GM18505 (cell line): ENCODE data around the gene EED.
A peak's percentile ranks its signal among the peaks of the same experiment; 100 is the strongest.

Experiments
- ATAC-seq: cut with Tn5 transposase; IDR thresholded peaks from one replicate; pipeline ENCODE4 v1.9.1; 2021; ENCODE audit not compliant: unreplicated experiment
- POLR2A ChIP-seq: IDR thresholded peaks from 4 replicates; pipeline ENCODE4 v1.6.1; 2011; ENCODE audit warnings: borderline replicate concordance; ENCODE audit not compliant: insufficient read depth, insufficient read length; ENCODE audit errors: extremely low read depth

Gene EED, protein sequence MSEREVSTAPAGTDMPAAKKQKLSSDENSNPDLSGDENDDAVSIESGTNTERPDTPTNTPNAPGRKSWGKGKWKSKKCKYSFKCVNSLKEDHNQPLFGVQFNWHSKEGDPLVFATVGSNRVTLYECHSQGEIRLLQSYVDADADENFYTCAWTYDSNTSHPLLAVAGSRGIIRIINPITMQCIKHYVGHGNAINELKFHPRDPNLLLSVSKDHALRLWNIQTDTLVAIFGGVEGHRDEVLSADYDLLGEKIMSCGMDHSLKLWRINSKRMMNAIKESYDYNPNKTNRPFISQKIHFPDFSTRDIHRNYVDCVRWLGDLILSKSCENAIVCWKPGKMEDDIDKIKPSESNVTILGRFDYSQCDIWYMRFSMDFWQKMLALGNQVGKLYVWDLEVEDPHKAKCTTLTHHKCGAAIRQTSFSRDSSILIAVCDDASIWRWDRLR

GRCh38 chr11:86244522-86245368 is at the start of gene EED:
Gene EED (plus strand): TSS chr11:86244753. CDS start chr11:86245230, 477 bp downstream.
- TF ChIP-seq POLR2A: peak; percentile 74
- ATAC-seq: peak; percentile 67

GRCh38 chr11:86194998-86195397 is 49.6 kb upstream of the EED start:
- TF ChIP-seq POLR2A: no peak
- ATAC-seq: no peak

DNA sequence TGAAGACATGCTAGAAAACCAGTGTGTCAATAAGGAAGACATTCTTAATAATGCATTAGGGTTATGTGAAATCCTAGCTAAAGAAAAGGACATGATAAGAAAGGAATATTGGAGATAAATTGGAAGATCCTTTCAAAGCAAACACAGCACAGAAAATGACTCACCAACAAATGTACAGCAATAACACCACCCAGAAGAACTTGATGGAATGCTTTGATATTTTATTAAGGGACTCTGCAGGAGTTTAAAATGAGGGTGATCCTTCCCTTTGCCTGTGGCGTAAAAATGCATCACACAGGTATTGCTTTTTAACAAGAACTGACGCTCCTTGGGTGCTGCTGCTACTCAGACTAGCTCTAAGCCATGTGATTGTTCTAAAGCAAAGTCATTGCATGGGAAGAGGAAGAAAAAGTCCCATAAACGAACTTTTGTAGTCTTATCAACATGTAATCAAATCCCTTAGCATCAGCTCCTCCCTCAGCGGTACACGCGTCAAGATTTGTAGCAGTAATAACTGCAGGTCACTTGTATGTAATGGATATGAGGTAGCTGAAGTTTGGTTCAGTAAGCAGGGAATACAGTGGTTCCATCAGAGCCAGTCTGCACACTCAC is 48.4 kb upstream of the EED start:
- no peak for TF ChIP-seq POLR2A
- ATAC-seq: no peak

DNA sequence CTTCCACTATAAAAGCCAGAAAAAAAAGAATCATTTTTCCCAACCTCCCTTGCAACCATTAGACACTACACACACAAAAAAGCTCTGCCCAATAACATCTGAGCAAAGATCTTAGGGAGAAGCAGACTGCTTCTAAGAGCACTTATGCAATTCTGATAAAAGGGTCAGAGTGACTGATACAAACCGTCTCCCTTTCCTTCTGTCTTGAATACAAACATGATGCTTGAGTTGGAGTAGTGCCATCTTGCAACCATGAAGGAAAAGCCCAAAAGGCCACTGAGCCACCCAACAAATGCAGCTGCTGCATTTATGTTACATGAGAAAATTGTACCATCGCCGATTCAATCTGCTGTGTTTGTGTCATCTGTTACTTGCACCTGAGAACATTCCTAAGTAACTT is 47.6 kb upstream of the EED start:
- ATAC-seq: no peak
- TF ChIP-seq POLR2A: no peak

GRCh38 chr11:86197448-86197847 is 47.1 kb upstream of the EED start:
- no peak for TF ChIP-seq POLR2A
- ATAC-seq: no peak

GRCh38 chr11:86198139-86198538 is 46.4 kb upstream of the EED start:
- no peak for TF ChIP-seq POLR2A
- no peak for ATAC-seq

GRCh38 chr11:86199354-86199753 is 45.2 kb upstream of the EED start:
- no peak for ATAC-seq
- TF ChIP-seq POLR2A: no peak

- ATAC-seq: no peak
- TF ChIP-seq POLR2A: no peak
These were observed 43.1 kb upstream of the EED start for GRCh38 chr11:86201371-86201884.

DNA sequence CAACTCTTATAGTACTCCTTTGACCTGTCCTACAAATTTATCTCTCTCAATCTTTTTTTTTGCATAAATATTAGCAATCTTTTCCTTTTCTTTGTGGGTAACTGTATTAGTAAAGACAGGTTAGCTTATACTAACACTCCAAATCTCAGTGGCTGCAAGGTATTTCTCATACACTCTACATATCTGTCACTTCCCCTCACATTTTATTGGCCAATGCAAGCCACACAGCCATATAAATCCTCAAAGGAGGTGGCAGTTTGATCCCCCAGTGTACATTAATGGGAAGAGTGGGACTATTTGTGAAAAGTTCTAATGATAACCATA is 42.6 kb upstream of the EED start:
- no peak for ATAC-seq
- TF ChIP-seq POLR2A: no peak

DNA sequence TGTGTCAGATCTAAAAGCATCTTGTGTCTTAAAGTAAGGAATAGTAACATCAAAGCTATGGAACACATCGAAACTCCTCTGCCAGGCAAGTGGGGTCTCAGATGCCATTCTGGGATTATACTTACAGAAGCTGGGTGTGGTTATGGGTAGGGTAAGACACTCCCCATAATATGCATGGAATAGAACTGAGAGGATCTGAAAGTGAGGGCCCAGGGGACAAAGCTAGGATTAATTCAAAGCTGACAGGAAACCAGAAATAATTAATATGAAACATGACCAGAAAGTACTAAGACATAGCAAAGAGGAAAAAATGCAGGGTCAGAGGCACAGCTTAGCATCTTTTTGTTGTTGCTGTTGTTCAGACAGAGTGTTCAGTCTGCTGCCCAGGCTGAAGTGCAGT is 40.2 kb upstream of the EED start:
- no peak for TF ChIP-seq POLR2A
- ATAC-seq: no peak

- TF ChIP-seq POLR2A: no peak
- ATAC-seq: no peak
These were observed 38.9 kb upstream of the EED start for GRCh38 chr11:86205421-86206336.

GRCh38 chr11:86206337-86206695 is 38.2 kb upstream of the EED start:
- ATAC-seq: no peak
- TF ChIP-seq POLR2A: no peak
